Testis (tissue), 3 donors: ENCODE data around the gene FRRS1L. TPM values are rescaled to one million over a fixed set of nuclear protein-coding genes. Genes with fewer than 3 reads are reported as not detected.

Source experiments
- DNase-seq: peaks from one replicate; pipeline ENCODE4 v3.0.0-alpha.2; 2019
- H3K27ac ChIP-seq, 2 donors: fragments of 200-600 bp; sonication (generic); one replicate each; pipeline ENCODE4 v1.5.1; 2019
- H3K27me3 ChIP-seq: fragments of 200-600 bp; sonication (generic); one replicate; pipeline ENCODE4 v1.5.1; 2019
- H3K36me3 ChIP-seq: fragments of 200-600 bp; sonication (generic); one replicate; pipeline ENCODE4 v1.5.1; 2017; ENCODE audit warnings: low read depth; ENCODE audit errors: missing control alignments
- H3K4me1 ChIP-seq: fragments of 200-600 bp; sonication (generic); one replicate; pipeline ENCODE4 v1.5.1; 2019
- H3K4me3 ChIP-seq, 2 donors: fragments of 200-600 bp; sonication (generic); one replicate each; pipeline ENCODE4 v1.5.1; 2017 to 2019
- H3K9me3 ChIP-seq: fragments of 200-600 bp; sonication (generic); one replicate; pipeline ENCODE4 v1.5.1; 2017
- POLR2A ChIP-seq: fragments of 450-650 bp; IDR thresholded peaks from one replicate; pipeline ENCODE4 v1.6.1; 2017; ENCODE audit warnings: antibody characterized with exemption, mild to moderate bottlenecking, moderate library complexity
- WGBS, 2 donors: methylation state at CpG; one replicate each; pipeline ENCODE4 v1.1.5; 2018; 5-methylcytosine and 5-hydroxymethylcytosine counted together
- intact Hi-C: fragments of 100-400 bp; cut with DNase I; formaldehyde crosslinking; loops from one replicate; pipeline ENCODE4 v1.15.1; 2023; ENCODE audit warnings: low total_unique reads
- polyA plus RNA-seq: library from polyadenylated mRNA; stranded (reverse); fragments of 350-450 nt; fragmentation: Illumina TruSeq; extraction: RNeasy Lipid Tissue Mini Kit (QIAGEN cat#74804); gene quantifications from one replicate; pipeline ENCODE4 v1.2.3, GENCODE V29; 2014; ENCODE audit warnings: low read depth, low replicate concordance; ENCODE audit not compliant: insufficient read depth
- small RNA-seq, 2 donors: library from RNA; depleted of rRNA; stranded (forward); fragments of <200 nt; gene quantifications; one replicate each; pipeline ENCODE3, GENCODE V24; 2016
- total RNA-seq, 2 donors: library from RNA; depleted of rRNA; stranded (reverse); fragments of >200 nt; gene quantifications; one replicate each; pipeline ENCODE4 v1.2.3, GENCODE V29; 2016
- TF ChIP-seq, protein P1 (sequence below), 3 experiments: fragments of 450-650 bp in 2 of 3; fragments of 200-600 bp in 1 of 3; sonication (generic) in 1 of 3; IDR thresholded peaks; one replicate each; pipeline ENCODE4 v1.5.1; 2016 to 2019; ENCODE audit warnings: antibody characterized with exemption in 3 of 3, mild to moderate bottlenecking in 2 of 3, moderate library complexity in 1 of 3

FRRS1L gene
- total and polyA plus RNA-seq, 3 donors from 2014 or later: 5.3 to 9.3 (median 6.0) TPM

GRCh38 chr9:109085510-109085909, 81.5 kb downstream of the FRRS1L start:
- DNase-seq: no peak
- H3K4me1 ChIP-seq: no peaks in the 10 kb centered on the region
- no peaks in the 10 kb centered on the region for H3K36me3 ChIP-seq
- no peak overlapping the region for H3K4me3 ChIP-seq
- no peak overlapping the region for H3K27ac ChIP-seq
- intact Hi-C loops: no loop called here
- TF ChIP-seq, protein P1, sequence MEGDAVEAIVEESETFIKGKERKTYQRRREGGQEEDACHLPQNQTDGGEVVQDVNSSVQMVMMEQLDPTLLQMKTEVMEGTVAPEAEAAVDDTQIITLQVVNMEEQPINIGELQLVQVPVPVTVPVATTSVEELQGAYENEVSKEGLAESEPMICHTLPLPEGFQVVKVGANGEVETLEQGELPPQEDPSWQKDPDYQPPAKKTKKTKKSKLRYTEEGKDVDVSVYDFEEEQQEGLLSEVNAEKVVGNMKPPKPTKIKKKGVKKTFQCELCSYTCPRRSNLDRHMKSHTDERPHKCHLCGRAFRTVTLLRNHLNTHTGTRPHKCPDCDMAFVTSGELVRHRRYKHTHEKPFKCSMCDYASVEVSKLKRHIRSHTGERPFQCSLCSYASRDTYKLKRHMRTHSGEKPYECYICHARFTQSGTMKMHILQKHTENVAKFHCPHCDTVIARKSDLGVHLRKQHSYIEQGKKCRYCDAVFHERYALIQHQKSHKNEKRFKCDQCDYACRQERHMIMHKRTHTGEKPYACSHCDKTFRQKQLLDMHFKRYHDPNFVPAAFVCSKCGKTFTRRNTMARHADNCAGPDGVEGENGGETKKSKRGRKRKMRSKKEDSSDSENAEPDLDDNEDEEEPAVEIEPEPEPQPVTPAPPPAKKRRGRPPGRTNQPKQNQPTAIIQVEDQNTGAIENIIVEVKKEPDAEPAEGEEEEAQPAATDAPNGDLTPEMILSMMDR (IDR thresholded peaks at IDR 0.05): no peak
- no peak for TF ChIP-seq POLR2A
- H3K9me3 ChIP-seq: no peaks in the 10 kb centered on the region
- H3K27me3 ChIP-seq: no peaks in the 10 kb centered on the region

DNA sequence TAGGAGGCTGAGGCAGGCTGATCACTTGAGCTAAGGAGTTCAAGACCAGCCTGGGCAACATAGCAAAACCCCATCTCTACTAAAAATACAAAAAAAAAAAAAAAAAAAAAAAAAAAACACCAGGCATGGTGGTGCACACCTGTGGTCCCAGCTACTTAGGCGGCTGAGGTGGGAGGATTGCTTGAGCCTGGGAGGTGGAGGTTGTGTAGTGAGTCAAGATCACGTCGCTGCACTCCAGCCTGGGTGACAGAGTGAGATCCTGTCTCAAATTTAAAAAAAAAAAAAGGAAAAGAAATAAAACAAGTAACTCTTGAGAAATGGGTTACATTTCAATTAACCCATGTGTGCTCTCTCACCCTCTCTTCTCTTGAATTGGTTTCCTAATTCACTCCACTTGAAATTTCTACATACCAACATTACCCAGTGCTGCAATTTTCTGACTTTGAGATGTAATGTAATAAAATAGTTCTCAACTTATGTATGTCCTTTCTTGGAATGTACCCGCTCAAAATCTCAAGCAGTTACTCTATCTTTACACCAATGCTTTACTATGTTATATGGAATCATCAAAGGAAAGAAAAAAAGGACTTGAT, 83.1 kb downstream of the FRRS1L start:
- H3K4me1 ChIP-seq: no peaks in the 10 kb centered on the region
- no peaks in the 10 kb centered on the region for H3K36me3 ChIP-seq
- TF ChIP-seq, protein P1 (IDR thresholded peaks at IDR 0.05): no peak
- no peak for TF ChIP-seq POLR2A
- H3K27me3 ChIP-seq: no peaks in the 10 kb centered on the region
- intact Hi-C loops: no loop called here
- H3K9me3 ChIP-seq: no peaks in the 10 kb centered on the region
- no peak for DNase-seq
- 88 to 98% methylated on average over 4 of the region's 4 CpGs for WGBS, 2 donors
- no peak overlapping the region for H3K27ac ChIP-seq
- H3K4me3 ChIP-seq: no peak overlapping the region

- no peaks in the 10 kb centered on the region for H3K4me1 ChIP-seq
- H3K9me3 ChIP-seq: no peaks in the 10 kb centered on the region
- H3K4me3 ChIP-seq: no peak overlapping the region
- TF ChIP-seq, protein P1 (IDR thresholded peaks at IDR 0.05): no peak
- no peak for TF ChIP-seq POLR2A
- WGBS, 2 donors: 74 to 79% methylated on average over 7 of the region's 7 CpGs
- no peak for DNase-seq
- H3K27me3 ChIP-seq: no peaks in the 10 kb centered on the region
- no peaks in the 10 kb centered on the region for H3K36me3 ChIP-seq
- H3K27ac ChIP-seq: no peak overlapping the region
- intact Hi-C loops: no loop called here
Measured at GRCh38 chr9:109083141-109083540, 83.9 kb downstream of the FRRS1L start.

- Histone ChIP-seq H3K4me1 (no peaks in the 10 kb centered on the region), H3K27ac (no peak overlapping the region), H3K9me3 (no peaks in the 10 kb centered on the region), H3K36me3 (no peaks in the 10 kb centered on the region), H3K27me3 (no peaks in the 10 kb centered on the region), H3K4me3 (no peak overlapping the region)
- no peak for TF ChIP-seq POLR2A
- TF ChIP-seq, protein P1 (IDR thresholded peaks at IDR 0.05): no peak
- 64 to 80% methylated on average over 2 of the region's 2 CpGs for WGBS, 2 donors
- intact Hi-C loops: no loop called here
- DNase-seq: no peak
Measured at GRCh38 chr9:109082091-109082620, 84.9 kb downstream of the FRRS1L start.

Small RNA genes within 50 kb of the gene (small RNA-seq; reads per million reads assigned to genes)
- 0 reads per million in 2 donors for gene RNU6-984P

Other genes with a start within 250 kb of the FRRS1L start
- 10 to 100 TPM; 32.7 to 36.6 TPM for gene ELP1, start 233.1 kb downstream of the FRRS1L start, total RNA-seq
- 20.8 TPM for gene ELP1, start 233.1 kb downstream of the FRRS1L start, polyA plus RNA-seq
- 10 to 100 TPM in 1 of 2 donors, 1 to 10 TPM in 1; 8.6 to 18.3 TPM for gene ABITRAM, start 232.8 kb downstream of the FRRS1L start, total RNA-seq
- gene ABITRAM, start 232.8 kb downstream of the FRRS1L start, polyA plus RNA-seq: 33.3 TPM
- 10 to 100 TPM; 86.4 to 92.7 TPM for gene CTNNAL1, start 153.8 kb downstream of the FRRS1L start, total RNA-seq
- 52.3 TPM for gene CTNNAL1, start 153.8 kb downstream of the FRRS1L start, polyA plus RNA-seq
- 10 to 100 TPM; 63.6 to 67.6 TPM for gene TMEM245, start 47.3 kb downstream of the FRRS1L start, total RNA-seq
- 44.9 TPM for gene TMEM245, start 47.3 kb downstream of the FRRS1L start, polyA plus RNA-seq
- 10 to 100 TPM; 14.3 to 14.5 TPM for gene EPB41L4B, start 153.8 kb upstream of the FRRS1L start, total RNA-seq
- 10.9 TPM for gene EPB41L4B, start 153.8 kb upstream of the FRRS1L start, polyA plus RNA-seq